GM06990 (cell line): Measurements from ENCODE around the gene TRIM41.
A peak's percentile ranks its signal among the peaks of the same experiment; 100 is the strongest.

Experiments used
- DNase-seq: peaks from one replicate; pipeline ENCODE4 v3.0.0-alpha.2; 2011; ENCODE audit not compliant: insufficient read length; ENCODE audit errors: extremely low read depth
- H3K27me3 ChIP-seq: replicated peaks from 2 replicates; pipeline ENCODE4 v1.6.0; 2011; ENCODE audit warnings: low read length; ENCODE audit not compliant: control insufficient read depth, insufficient read depth
- H3K36me3 ChIP-seq: 2 replicates; pipeline ENCODE4 v1.5.1; 2011; ENCODE audit warnings: low read length; ENCODE audit not compliant: control insufficient read depth, insufficient read depth
- H3K4me3 ChIP-seq: replicated peaks from 2 replicates; pipeline ENCODE4 v1.5.1; 2011; ENCODE audit warnings: low read depth, mild to moderate bottlenecking, control low read depth, low read length
- CTCF ChIP-seq: IDR thresholded peaks from 2 replicates; pipeline ENCODE4 v1.5.1; 2011; ENCODE audit warnings: low read length, control low read depth, mild to moderate bottlenecking, inconsistent platforms; ENCODE audit not compliant: insufficient read depth, poor library complexity, severe bottlenecking

The TRIM41 gene

GRCh38 chr5:181219262-181220177 lies 3.6 kb upstream of the TRIM41 start:
- no peak for TF ChIP-seq CTCF
- DNase-seq = no peak
- Histone ChIP-seq H3K4me3 (no peak overlapping the region), H3K36me3 (no peaks in the 10 kb centered on the region), H3K27me3 (no peaks in the 10 kb centered on the region)

GRCh38 chr5:181220178-181220515 lies 2.9 kb upstream of the TRIM41 start:
- Histone ChIP-seq H3K4me3 (no peak overlapping the region), H3K36me3 (no peaks in the 10 kb centered on the region), H3K27me3 (no peaks in the 10 kb centered on the region)
- no peak for DNase-seq
- no peak for TF ChIP-seq CTCF

GRCh38 chr5:181221105-181221791 lies 1.8 kb upstream of the TRIM41 start:
- Histone ChIP-seq H3K27me3 (no peaks in the 10 kb centered on the region), H3K36me3 (no peaks in the 10 kb centered on the region), H3K4me3 (no peak overlapping the region)
- DNase-seq = no peak
- TF ChIP-seq CTCF = no peak

DNA sequence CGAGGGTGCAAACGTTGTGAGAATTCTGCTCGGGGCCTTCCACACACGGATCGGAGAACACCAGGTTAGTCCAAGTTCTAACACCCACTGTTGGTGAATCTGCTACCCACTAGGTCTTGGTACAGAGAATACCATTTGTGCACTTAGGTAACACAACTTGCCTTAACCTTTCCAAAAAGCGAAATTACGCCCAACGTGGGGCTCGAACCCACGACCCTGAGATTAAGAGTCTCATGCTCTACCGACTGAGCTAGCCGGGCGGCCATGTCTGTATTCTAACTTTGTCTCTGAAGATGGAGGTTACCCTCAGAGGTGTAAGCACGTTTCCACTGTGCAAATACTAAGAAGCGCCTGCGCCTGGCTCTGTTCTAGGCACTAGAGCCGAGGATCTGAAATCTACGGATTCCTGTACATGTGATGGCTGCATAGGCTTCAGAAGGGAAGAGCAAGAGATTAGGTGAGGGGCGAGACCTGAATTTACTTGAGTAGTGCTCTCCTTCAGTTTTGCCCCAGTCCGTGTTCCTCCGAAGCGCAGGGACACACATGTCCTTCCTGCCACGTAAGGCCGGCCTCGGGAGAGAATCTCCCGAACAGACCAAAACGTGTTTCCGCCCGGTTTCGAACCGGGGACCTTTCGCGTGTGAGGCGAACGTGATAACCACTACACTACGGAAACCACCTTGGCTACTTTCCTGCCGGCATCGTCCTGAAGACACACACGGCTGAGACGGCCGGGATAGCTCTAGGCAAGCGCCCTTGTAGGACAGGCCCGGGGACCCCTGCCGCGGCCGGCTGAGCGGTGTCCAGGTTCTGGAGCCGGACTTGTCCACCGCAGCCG lies 1.1 kb upstream of the TRIM41 start:
- Histone ChIP-seq H3K36me3 (0 out of 2 replicates have a peak, but pooled peaks cover 2% of the 10 kb centered on the region), H3K27me3 (no peaks in the 10 kb centered on the region), H3K4me3 (peak overlapping the region; percentile 90)
- DNase-seq = peak; percentile 92
- TF ChIP-seq CTCF = no peak

- no peak for DNase-seq
- peak overlapping the region; percentile 90 for H3K4me3 ChIP-seq
- H3K27me3 ChIP-seq = no peaks in the 10 kb centered on the region
- no peak for TF ChIP-seq CTCF
- H3K36me3 ChIP-seq = 0 out of 2 replicates have a peak, but pooled peaks cover 2% of the 10 kb centered on the region
Measured at GRCh38 chr5:181222630-181223057, 437 bp upstream of the TRIM41 start.
